Measurements from ENCODE around the gene PPP1R18.
A peak's percentile ranks its signal among the peaks of the same experiment; 100 is the strongest.
"Not testable (repeated sequence)": the region's sequence is repeated elsewhere in the genome, so short reads cannot be mapped to it uniquely, and the experiment has no call there.

The PPP1R18 gene

DNA sequence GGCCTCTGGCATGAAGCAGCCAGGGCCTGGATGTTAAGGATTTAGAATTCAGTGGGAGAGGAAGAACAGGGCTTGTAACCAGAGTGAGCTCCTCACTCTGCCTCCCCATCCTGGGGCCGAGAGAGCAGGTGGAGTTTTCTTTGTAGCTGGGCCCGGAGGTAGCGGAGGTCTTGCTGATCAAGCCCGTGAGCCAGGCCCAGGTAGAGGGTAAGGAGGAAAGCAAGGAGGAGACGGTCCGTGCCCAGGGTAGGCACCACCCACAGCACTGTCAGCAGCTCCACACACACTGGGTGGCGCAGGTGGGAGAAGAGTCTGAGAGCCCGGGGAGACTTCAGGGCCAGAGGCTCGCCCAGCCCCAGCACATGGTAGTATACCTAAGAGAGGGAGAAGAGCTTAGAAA, 2.1 kb upstream of the PPP1R18 start:
- DNase-seq: no peak

DNA sequence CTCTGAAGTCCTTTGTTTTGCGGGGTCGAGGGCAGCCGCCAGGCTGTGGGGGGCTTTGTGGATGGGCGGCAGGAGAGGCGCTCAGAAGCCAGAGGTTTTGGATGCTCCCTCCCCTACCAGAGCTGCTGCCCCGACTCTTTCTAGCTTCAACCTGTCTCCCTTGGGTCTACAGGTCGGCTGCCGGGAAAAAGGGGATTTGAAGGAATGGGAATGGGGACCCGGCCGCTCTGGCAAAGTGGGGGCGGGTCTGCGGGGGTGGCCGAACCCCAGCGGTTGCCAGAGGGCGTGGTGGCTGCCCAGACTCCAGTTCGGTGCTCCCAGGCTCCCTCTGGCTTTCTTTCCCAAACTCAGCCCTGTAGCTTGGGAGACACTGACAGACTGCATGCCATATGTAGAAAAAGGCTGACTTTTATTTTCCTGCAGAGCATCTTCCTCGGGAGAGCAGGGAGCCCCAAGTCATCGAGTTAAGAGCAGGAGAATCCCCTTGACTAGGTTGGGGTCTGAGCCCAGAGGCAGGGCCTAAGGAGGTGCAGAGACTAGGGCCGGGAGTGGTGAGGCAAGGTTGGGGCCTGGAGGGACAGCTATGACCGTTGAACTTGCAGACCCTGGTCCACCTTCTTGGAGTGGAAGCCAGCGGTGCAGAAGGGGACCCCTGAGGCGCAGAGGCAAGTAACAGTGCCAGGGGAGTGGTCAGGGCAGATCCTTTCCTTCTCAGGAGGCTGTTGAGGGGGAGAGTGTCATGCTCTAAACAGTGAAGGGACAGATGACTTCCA, 1.4 kb upstream of the PPP1R18 start:
- DNase-seq: no peak

DNA sequence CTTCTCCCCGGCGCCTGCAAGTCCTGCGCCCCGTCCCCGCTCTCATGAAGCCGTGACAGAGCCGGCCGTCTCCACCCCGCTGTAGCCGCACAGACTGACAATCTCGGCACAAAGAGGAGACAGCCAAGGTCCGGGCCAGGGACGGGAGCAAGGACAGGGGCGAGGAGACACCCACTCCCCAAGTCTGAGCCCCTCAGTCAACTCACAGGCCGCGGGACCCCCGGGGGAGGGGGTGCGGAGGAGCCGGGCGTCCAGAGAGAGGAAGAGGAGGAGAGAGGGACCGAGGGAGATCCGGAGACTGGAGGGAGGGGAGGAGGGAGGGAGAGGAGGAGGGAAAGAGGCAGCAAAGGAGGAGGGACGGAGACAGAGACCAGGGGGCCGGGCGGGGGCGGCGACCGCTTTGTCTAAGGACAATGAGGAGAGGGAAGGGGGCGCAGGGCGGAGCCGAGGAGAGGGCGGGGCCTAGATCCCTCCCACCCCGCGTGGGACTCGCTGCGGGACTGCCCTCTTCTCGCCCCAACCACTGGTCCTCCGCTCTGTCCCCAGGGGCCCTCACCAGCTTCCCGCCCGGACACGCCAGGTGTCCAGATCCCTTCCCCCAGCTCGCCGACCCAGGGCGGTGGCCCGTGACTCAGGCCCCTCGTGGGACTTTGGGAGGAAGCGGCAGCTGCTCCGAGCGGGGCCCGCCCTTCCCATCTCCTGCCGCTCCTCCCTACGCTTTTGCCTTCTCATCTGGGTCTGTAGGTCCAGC, 638 bp upstream of the PPP1R18 start:
- DNase-seq: peak; percentile 97

DNA sequence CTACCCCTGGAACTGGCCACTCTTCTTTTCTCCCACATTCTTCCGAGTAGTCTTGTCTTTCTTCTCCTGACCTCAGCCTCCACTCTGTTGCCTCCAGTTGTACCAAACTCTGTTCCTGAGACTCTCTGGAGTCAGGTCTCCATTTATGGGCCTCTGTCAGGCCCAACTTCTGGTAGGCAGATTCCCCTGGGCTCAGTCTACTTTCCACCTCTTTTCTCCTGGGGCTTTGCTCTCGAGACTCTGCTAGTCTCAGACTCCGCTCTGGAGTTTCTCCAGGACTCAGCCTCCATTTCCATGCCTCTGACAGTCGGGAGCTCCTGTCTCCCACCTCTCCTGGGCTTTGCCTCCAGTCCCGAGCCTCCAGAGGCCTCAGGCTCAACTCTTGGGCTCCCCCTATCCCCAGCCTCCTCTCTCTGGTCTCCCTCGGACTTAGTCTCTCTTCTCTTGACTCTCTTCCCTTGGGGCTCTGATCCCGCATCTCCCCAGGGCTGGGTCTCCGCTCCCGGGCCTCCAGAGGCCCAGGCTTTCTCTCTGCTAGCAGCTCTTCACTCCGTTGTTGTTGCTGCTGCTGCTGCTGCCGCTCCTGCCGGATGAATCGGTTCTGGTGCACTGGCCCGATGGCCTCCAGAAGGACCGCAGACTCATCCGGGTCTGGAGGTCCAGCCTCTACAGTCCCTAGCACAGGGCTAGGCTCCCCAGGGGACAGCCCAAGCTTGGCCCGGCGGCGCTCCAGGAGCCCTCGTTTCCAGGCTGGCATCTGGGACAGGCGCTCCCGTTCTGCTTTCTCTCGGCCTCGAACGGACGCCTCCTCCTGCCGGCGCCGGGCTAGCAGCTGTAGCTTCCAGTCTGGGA, 1.1 kb downstream of the PPP1R18 start:
- DNase-seq: no peak

DNA sequence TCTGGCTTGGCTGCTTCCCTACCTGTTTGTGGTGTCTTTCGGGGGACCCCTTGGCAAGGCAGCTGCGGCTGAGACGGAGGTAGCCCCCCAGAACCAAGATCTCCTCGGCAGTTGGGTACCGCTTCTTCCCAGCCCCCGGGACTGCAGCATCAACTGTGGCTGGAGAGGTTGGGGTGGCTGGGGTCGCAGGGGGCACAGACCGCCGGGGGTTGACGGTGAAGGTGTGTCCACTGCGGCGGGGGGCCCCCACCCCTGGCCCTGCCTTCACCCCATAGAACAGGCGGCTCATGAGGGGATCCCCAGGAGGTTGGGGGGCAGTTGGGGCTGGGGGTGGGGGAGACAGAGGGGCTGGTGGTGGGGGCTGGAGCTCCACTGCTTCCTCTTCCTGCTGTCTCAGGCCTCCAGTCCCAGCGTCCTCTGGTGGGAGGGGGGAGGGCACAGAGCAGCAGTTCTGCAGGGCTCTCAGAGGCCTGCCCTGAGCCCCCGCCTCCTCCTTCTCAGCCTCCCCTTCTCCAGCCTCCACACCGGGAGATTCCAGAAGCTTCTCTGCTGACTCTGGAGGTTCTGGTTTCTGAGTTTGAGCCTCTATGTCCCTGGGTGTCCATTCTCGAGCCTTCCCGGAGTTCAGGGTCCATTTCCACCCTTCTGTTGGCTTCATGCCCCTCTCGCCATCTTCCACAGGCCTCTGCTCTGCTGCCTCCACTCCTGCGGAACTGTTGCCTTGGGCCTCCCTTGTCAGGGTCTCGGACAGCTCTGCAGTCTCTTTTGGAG, 1.9 kb downstream of the PPP1R18 start:
- DNase-seq: no peak

DNA sequence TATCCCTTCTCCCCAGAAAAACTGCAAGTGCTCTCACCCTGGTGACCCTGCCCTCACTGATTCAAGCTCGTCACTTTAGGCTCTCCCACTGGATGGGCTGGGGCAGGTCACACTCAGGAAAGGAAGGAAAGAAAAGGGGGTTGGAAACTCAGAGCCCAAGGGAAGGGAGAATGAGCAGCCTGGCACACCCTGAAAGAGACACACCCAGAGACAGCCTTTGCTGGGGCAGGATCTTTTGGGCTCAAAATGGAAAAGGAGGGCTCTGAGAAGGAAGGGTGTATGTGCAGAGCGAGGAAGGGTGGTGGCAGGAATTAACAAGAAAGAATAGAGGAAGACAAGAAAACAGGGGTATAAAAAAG, 2.5 kb downstream of the PPP1R18 start:
- DNase-seq: no peak

DNA sequence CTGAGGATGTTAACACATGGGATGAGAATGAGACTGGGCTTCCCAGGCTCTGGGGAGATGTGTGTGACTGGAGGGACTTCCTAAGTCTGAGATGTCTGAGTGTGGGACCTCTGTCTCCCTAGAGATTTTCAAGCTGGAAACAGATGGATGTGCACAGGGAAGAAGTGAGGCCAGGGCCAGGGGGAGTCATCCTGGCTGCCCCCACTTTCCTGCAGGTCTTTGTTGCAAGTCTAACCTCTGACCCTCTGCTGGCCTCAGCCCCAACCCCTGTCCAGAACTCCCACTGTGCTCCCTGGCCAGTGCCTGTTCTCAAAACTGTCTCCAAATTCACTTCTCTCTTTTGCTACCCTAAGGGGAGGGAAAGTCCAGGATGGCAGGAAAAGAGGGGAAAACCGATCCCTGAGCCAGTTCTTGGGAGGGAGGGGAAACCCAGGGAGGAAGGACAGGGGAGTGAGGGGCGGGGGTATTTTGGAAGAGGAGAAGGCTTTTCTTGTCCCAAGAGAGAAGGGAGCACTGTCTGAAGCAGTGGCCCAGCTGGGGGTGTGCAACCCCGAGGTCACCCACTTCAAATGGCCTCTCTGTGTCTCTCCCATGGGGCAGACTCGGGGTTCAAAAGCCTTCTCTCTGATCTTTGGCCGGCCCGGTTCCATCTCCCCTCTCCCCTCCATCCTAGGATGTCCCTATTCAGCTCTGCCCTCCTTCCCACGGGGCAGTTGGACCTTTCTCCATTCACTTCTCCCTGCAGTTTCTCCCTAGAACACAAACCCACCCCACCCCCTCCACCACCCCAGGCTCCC, 3.1 kb downstream of the PPP1R18 start:
- no peak for DNase-seq

DNA sequence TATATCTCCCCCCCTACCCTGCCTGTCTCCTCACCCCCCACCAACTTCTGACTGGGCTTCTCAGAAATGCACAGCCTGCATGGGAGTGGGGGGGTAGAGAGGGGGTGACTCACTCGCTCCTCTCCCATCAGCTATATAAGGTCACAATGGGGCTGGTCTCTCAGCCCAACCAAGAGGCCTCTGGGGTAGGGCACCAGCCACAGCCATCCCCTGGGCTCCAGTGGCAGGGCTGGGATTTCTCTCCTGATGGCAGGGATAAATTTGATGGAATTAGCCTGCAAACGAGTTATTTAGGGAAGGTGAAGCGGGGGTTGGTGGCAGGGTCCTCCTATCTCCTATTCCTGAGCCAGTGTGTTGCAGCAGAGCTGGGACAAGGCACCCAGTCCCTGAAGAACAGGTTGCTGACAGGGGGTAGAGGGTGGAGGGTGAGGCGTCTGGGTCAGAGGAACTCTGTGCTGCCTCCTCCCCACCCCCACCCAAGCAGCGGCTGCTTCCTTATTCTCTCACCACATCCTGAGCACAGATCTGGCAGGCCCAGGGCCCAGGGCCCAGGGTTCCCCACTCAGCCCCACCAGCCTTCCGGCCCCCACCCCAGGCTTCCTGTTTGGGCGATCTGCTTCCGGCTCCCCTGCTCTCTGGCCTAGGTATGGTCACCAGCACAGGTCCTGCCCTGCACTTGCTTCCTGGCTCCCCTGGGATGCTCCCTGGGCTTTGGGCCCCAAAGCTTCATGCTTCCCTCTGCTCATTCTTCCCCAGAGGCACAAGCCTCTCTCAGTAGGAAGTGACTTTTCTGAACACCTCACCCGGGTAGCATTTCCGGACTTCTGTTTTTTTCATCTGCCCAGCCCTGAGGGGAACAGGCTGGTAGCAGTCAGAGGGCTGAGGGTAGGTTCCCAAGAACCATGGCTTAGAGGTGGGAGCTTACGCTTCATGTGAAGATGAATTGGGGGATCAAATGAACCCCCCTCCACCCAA, 4.0 kb downstream of the PPP1R18 start:
- peak; percentile 86 for DNase-seq

DNA sequence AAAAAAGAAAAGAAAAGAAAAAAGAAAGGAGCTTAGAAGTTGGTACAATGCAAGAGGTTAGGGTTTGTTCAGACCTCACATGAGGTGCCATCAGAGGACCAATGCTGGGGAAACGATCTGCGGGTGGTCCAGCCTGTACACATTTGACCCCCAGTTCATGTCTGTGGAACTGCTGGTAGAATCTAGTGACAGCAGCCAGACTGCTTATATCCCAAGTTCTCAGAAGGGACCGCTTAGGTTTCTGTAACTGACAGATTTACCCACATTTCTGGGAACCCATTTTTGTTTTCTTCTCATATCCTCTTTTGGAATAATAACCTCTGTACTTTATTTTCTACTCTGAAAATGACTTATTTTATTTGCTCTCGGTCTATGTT, 4.7 kb downstream of the PPP1R18 start:
- DNase-seq: no peak

DNA sequence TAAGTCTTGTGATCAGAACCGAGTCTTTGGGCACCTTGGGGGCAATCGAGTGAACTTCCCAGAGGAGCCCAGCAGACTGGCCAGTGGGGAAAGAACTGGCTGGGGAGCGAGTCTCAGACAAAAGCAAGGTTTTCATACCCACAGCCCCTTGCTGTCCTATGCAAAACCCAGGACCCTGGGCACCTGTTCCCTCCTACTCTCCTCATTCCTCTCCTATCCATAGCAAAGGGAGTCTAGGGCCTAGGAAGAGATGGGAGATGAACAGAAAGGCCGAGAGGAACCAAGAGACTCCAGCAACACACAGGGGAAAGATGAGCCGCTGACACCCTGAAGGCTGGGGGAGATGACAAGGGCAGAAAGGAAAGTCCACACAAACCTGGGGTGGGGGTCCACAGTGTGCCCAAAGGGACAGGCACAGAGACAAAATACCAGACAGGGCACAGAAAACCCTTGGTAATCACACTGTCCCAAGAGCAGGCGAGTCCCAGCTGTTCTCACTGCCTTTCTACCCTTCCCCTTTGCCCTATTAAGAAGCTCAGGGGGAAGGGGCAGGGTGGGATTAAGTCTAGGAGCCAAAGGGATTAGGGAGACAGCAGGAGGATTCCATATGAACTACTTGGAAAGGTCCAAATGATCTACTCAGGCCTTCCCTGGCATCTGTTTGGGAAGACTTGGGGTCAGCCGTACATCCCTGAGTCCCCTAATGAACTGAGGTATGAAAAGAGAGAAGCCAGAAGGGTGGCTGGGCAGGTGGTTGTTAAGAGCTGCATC, 6.5 kb downstream of the PPP1R18 start:
- DNase-seq: no peak

DNA sequence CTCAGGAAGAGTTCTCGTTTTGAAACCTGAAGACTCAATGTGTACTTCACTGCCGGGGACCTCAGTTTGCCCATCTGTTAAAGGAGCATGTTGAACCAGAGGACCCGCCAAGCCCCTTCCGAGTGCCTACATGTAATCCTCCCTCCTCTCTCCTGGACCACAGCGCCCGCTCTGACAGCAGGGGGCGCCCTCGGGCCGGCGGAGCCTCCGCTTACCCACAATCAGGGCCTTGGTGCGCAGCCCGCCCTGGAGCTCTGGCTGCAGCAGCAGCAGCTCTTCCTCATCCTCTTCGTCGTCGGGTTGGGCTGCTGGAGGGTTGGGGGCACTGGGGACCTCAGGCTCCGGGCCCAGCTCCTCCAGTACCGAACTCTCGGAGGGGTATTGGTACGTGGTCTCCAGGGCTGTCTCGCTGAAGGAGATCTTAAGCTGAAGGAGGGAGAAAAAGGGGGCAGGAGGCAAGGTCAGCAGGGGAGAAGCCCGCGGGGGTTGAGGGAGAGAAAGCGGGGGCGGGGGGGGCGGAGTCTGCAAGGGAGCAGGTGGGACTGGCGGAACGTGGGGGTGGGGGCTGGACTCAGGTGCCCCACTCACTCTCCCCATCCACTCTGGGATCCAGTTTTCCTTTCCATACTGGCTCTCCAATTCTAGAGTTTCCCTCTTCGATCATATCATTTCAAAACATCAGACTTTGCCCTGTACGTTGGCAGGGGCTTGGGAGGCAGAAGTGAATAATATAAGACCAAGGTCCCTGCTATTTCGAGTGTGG, 7.3 kb downstream of the PPP1R18 start:
- DNase-seq: no peak

DNA sequence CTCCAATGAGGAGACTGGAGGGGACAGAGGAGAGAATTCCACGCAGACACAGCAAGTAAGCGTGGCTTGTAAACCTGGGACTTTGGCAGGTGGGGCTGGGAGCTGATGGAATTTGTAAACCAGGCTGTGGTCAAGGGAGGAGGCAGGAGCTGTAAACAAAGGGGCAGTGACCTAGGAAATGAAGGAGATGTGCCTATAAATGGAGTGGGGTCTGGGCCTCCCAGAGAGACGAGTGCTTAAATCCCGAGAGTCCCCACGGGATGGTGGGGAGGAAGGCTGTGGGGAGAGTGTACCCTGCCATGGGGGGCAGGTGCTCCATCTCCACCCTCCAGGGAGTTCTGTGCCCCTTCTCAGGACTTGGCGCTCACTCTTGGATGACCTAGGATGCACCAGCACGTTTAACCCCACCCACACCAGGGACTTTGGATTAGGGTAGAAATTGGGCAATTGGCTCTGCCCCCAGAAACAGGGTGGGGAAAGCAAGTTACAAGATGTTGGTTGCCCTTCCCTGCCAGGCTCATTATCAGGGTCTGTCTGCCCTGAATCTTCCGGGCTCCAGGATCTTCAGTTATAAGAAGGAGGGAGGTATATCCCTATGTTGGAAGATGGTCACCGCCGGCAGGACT, 9.7 kb downstream of the PPP1R18 start:
- DNase-seq: no peak

DNA sequence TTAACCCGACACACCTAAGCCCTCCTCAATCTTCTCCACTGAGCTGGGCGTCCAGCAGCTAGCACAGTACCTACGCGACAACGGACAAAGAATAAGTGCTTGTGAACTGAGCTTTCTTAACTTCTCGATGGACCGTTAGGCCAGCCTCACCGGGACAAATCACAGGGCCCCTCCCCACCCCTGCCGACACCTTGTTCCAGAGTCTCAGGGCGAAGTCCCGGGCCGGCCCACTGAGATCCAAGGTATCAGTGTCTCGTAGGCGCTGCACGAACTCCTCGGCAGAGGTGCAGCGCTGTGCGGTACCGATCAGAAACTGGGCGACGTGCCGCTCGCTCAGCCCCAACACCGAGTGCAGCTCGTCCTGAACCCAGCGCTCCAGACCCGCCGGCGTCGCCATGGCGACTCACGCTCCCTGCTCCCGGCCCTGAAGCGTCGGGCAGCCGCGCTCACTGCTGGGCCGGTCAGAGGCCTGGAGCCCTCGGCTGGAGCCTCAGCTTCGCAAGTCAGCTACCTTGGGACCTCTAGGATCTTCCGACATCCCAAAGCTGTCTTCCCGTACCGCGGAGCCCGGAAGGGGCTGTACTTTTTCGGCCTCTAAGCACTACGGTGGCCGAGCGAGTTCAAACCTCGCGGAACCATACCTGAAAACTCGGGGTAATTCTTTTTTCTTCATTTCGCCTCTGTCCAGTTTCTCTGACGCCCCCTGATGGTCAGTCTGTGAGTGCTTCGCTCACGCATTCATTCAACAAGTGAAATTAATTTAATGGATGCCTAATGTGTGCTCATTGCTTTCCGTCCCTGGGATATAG, 13.8 kb downstream of the PPP1R18 start, which contains the start of gene DHX16:
Gene DHX16, minus strand, starts transcription at position 562 of the 809 bp plus-strand sequence. Its CDS starts 165 bp downstream, at position 397.
- DNase-seq: peak; percentile 95

DNA sequence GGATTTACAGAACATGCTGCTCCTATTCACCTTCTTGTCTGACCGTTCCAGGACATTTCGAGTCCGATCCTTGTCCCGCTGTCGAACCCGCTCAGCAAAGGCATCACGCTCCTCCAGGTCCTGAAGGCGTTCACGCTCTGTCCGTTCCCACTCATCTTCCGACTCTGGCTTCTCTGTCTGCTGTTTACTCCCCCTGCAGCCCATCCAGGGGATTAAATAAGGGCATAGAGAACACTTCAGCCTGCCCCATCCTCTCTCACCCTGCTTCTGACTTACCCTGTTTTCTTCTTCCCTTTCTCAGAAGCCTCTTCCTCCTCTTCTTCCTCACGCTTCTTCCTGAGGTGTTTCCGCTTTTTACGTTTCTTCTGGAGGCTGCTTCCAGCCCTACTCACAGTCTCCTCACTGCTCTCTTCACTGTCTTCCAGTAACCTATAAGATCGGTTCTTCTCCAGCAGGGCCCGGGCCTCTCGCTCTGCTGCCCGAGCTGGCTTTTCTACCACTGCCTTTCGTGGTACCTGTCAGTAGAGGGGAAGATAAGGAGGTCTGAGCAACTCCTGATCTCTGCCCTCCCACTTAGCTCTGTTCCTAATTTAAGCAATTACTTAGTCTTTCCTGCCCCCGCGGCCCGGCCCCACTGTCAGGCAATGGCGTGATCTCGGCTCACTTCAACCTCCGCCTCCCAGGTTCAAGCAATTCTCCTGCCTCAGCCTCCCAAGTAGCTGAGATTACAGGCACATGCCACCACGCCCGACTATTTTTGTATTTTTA, 15.5 kb downstream of the PPP1R18 start:
- DNase-seq: no peak

DNA sequence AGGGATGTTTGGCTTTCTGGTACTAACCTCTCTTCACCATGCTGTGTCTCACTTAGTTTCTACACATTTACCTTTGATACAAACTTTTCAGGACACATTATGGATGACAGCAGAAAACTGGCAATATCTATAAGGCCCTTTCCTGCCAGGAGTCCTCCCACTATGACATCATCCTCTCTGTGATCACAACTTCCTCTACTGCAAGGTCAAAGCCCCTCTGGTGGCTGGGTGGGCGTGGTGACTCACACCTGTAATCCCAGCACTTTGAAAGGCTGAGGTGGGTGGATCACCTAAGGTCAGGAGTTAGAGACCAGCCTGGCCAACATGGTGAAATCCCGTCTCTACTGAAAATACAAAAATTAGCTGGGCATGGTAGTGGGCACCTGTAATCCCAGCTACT, 20.1 kb downstream of the PPP1R18 start:
- not testable (repeated sequence) for DNase-seq

DNA sequence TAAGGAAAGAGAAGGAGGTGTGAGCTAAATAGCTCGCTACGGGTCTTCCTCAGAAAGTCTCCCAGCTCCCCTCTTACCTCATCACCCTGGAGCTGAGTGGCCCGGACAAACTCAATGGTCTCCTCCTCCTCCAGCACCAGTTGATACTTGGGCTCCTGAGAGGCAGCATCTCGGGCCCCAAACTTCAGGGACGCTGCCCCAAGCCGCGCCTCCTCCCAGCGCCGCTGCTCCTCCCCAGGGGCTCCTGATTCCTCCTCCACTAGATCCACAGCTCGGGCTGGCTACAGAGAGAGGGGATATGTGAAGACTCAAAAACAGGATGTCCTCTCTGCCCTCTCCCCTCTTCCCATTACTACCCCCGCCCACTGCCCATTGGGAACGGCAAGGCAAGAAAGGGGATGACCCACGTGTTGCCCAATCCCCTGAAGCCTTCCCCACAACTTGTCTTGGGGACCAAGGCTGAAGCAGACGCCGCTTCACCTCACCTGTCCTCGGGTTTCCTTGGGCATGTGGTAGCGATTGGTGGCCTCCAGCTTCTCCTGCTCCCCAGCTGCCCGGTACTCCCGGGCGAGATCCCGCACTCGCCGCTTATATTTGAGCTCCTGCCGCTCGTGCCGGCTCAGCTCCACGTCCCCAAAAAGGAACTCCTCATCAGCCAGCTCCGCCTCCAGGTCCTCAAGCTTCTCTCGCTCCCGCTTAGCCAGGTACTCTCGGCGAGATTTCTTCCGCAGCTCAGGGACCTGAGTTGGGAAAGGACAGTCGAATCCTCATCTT, 21.3 kb downstream of the PPP1R18 start:
- no peak for DNase-seq

All from amniotic stem cell (primary cell).